NK-92 treated with Interleukin-12 subunit alpha and Interleukin-12 subunit beta, amount 100 ng/mL, for 24 hours (cell line): ENCODE measurements around the gene ADGRB2.
"Not testable (repeated sequence)": the region's sequence is repeated elsewhere in the genome, so short reads cannot be mapped to it uniquely, and the experiment has no call there.

Experiments used
- DNase-seq: peaks from one replicate; lab custom pipeline; 2025; lab: John Stamatoyannopoulos, UW

The ADGRB2 gene

GRCh38 chr1:31725134-31725533 is 39.0 kb downstream of the ADGRB2 start:
- DNase-seq, result no peak

- no peak for DNase-seq
Observed at GRCh38 chr1:31723828-31724359, 40.2 kb downstream of the ADGRB2 start.

GRCh38 chr1:31718327-31718897 is 45.7 kb downstream of the ADGRB2 start:
- no peak for DNase-seq

DNA sequence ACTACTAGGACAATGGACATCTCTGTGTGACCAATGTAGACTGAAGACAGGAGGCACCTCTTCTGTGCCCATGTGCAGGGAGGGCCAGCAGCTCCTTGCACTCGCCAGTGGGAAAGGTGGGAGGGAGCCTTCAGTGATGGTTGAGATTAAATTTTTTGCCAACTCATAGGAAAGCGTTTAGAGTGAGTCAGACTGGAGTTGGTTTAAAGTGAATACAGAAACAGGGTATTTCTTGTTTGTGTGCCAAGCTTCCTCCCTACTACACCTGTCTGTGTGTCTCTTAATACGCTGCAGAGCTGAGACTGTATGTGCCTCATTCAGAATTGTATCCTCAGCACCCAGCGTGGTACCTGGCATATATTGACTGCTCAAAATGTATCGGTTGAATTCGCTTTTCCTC is 46.8 kb downstream of the ADGRB2 start:
- no peak for DNase-seq

DNA sequence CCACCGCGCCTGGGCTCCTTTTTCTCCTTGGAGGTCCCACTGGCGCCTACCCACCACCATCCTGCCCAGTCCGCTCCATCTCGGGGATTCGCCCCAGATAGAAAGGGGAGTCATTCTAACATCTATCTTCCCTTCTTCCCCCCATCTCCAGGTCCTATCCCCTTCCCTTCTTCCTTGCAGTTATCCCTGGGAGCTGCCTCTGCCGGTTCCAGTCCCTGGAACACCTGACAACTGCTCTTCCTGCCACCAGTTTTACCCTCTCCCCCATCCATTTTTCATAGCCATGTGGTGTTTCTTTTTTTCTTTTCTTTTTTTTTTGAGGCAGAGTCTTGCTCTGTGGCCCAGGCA is 48.3 kb downstream of the ADGRB2 start:
- no peak for DNase-seq

- DNase-seq, result no peak
Observed at GRCh38 chr1:31715087-31715872, 48.9 kb downstream of the ADGRB2 start.

DNA sequence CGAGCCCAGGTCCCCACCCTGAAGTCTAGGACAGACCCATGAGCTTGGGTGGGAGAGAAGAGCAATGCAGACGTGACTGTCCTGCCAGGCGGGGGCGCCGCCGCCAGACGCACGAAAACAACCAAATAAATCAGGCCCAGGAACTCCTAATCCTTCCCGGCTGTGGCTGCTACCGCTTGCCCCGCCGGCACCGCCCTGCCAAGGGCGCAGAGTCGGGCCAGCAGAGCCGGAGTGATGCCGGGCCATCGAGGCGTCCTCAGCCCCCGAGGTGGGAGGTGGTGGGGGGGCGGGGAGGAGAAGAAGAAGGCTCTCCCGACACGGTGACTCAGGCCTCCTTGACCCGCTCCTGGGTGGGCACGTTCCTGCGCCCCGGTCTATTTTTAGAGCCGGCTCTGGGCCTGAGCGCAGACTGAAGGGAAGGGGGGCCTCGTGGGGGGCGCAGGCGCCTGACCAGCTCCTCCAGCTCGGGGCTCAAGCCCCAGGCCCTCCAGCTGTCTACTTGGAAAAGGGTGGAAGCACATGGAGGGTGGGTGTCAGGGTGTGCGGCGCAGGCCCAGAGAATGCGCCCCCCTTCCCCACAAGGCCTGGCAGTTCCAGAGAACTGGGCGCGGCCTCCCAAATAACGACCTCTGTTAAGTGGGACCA is 49.6 kb downstream of the ADGRB2 start:
- DNase-seq, result no peak

GRCh38 chr1:31712630-31713029 is 51.5 kb downstream of the ADGRB2 start:
- no peak for DNase-seq

DNA sequence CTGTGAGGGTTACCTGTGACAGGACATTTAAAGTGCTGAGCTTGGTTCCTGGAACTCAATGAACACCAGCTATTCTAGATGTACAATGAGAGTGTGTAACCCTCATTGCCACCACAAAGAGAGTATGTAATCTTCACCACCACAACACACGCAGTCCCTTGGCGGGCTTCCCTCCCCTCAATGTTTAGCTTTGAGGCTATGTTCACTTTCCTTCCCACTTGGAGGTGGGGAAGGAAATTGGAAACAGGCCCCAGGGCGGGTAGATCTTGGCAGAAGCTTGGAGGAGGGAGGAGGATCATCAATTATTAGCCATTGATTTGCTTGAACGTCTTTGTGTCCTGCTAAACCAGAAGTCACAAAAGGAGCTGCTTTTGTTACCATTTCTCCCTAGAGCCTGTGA is 52.1 kb downstream of the ADGRB2 start:
- DNase-seq, result no peak

DNA sequence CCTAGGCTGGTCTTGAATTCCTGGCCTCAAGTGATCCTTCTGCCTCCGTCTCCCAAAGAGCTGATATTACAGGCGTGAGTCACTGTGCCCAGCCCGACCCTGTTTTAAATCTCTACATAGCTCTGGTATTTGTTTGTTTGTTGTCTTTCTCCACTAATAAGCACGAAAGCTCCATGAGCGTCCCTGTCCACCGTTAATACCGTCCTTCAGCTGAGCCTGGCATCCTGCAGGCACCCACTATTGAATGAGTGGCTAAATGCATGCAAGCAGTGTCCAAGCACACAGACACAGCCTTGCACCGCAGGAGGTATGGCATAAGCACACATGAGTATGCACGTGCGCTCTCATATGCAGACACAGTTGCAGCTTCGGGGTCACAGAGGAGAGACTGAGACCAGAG is 55.8 kb downstream of the ADGRB2 start:
- no peak for DNase-seq

GRCh38 chr1:31707711-31708110 is 56.4 kb downstream of the ADGRB2 start:
- no peak for DNase-seq

DNA sequence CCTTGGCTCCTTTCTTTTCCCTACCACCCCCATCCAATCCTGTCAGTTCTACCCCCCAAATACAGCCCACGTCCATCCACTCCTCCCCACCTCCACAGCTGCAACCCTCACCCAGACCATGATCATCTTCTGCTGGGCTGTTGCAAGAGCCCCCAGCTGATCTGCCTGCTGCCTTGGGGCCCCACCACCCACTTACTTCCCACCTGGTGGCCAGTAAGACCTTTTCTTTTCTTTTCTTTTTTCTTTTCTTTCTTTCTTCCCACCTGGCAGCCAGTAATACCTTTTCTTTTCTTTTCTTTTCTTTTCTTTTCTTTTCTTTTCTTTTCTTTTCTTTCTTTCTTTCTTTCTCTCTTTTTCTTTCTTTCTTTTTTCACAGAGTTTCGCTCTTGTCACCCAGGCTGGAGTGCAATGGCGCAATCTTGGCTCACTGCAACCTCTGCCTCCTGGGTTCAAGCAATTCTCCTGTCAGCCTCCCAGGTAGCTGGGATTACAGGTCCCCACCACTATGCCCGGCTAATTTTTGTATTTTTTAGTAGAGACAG is 57.0 kb downstream of the ADGRB2 start:
- not testable (repeated sequence) for DNase-seq

DNA sequence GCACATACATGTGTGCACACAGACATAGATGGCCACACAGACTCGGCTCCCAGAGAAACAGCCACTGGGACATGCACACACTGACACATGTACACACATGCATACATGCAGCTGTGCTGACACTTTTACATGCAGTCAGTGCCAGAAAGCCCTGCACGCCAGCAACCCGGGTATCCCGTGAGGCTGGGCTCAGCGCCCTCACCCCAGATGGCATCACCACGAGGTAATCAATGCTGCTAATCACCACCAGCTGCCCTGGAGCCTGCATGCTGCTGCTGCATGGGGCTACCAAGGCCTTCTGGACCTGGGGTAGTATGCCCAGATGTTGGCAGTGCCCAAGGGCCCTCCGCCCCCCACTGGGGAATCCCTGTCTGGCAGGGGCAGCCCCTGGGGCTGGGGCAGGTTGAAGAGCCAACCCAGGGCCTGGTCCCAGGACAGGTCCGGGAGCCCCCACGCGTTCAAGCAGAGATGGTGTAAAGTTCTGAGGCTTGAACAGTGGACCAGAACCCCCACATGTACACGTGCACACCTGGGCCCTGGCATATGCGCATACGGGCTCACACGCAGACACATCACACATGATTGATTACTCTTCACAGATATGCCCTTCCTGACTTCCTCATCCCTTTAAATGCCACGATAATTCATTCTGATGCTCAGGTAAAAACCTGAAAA is 57.6 kb downstream of the ADGRB2 start:
- DNase-seq, result no peak

- DNase-seq, result peak; percentile 58
Observed at GRCh38 chr1:31705080-31705866, 58.9 kb downstream of the ADGRB2 start.

DNA sequence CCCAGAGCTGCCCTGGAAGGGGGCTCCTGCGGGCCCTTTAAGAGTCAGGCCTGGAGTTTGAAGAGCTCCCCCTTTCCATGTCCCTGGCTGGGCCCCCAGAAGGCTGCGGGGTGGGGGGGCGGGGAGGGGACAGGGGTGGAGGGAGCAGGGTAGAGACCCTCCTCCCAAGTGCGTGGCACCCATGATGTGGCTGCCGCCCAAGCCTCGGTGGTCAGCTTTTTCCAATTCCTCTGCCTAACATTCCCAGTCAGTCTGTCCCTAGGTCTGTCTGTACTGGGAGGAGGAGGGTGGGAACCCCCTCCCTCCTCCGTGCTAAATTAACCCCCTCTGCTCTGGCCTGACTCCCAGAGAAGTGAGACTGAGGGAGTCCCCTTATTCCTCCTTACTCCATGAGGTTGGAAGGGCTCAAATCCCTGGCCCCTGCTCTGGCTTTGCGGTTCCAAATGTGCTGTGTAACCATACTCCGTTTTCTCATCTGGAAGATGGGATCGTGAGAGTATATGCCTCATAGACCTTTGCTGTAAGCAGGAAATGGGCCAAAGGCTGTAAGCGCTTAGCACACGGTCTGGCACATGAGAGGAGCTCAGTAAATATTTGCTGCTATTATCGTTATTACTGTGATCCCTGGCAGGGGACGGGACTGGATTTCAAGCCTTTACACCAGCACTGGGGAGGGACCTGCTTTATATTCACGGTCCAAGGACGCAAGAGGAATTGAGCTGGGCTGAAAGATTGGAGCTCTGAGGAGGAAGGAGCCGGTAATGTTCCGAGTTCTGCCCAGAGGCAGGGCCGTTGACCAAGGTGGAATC is 59.7 kb downstream of the ADGRB2 start:
- DNase-seq, result no peak

- DNase-seq, result no peak
Observed at GRCh38 chr1:31703431-31704270, 60.5 kb downstream of the ADGRB2 start, which contains the start of gene COL16A1. Gene COL16A1 (minus strand): TSS chr1:31704017. CDS start chr1:31702193, 1,824 bp downstream.

GRCh38 chr1:31702836-31703404 is 61.2 kb downstream of the ADGRB2 start:
- no peak for DNase-seq

GRCh38 chr1:31701091-31701736 is 62.9 kb downstream of the ADGRB2 start:
- DNase-seq, result peak; percentile 38
